Mononuclear cell (primary cell): ENCODE measurements around the gene MAMDC2. TPM values are rescaled to one million over a fixed set of nuclear protein-coding genes. Genes with fewer than 3 reads are reported as not detected.
"Not testable (repeated sequence)": the region's sequence is repeated elsewhere in the genome, so short reads cannot be mapped to it uniquely, and the experiment has no call there.

Experiments used
- H3K27me3 ChIP-seq: 2 replicates; pipeline ENCODE4 v1.6.0; 2011; ENCODE audit warnings: low read length, control low read depth; ENCODE audit not compliant: insufficient read depth
- H3K4me1 ChIP-seq: 2 replicates; pipeline ENCODE4 v1.5.1; 2011; ENCODE audit warnings: mild to moderate bottlenecking, low read length, control low read depth; ENCODE audit not compliant: insufficient read depth
- H3K4me3 ChIP-seq: 2 replicates; pipeline ENCODE4 v1.5.1; 2011; ENCODE audit warnings: mild to moderate bottlenecking, low read length, moderate library complexity
- H3K9me3 ChIP-seq: 2 replicates; pipeline ENCODE4 v1.5.1; 2011; ENCODE audit warnings: low read depth, mild to moderate bottlenecking, control low read depth, low read length
- total RNA-seq: library from RNA; depleted of rRNA; stranded (reverse); fragments of >200 nt; gene quantifications from one replicate; pipeline ENCODE4 v1.2.3, GENCODE V29; 2012

Gene MAMDC2
- total RNA-seq, 1 donor, result 0.10 TPM

- Histone ChIP-seq H3K4me3 (no peak overlapping the region), H3K4me1 (no peaks in the 10 kb centered on the region), H3K9me3 (no peaks in the 10 kb centered on the region), H3K27me3 (no peaks in the 10 kb centered on the region)
Measured at GRCh38 chr9:70020991-70021571, 22.6 kb upstream of the MAMDC2 start.

GRCh38 chr9:70028287-70028686 is 15.4 kb upstream of the MAMDC2 start:
- no peaks in the 10 kb centered on the region for H3K27me3 ChIP-seq
- H3K9me3 ChIP-seq, result no peaks in the 10 kb centered on the region
- H3K4me3 ChIP-seq, result no peak overlapping the region
- no peaks in the 10 kb centered on the region for H3K4me1 ChIP-seq

GRCh38 chr9:70030156-70030555 is 13.5 kb upstream of the MAMDC2 start:
- no peaks in the 10 kb centered on the region for H3K9me3 ChIP-seq
- no peak overlapping the region for H3K4me3 ChIP-seq
- H3K27me3 ChIP-seq, result no peaks in the 10 kb centered on the region
- H3K4me1 ChIP-seq, result no peaks in the 10 kb centered on the region

GRCh38 chr9:70031141-70031545 is 12.5 kb upstream of the MAMDC2 start:
- Histone ChIP-seq H3K27me3 (no peaks in the 10 kb centered on the region), H3K4me3 (no peak overlapping the region), H3K4me1 (no peaks in the 10 kb centered on the region), H3K9me3 (no peaks in the 10 kb centered on the region)

GRCh38 chr9:70034271-70034711 is 9.4 kb upstream of the MAMDC2 start:
- Histone ChIP-seq H3K4me3 (no peak overlapping the region), H3K27me3 (no peaks in the 10 kb centered on the region), H3K9me3 (peaks cover 5% of the 10 kb centered on the region), H3K4me1 (no peaks in the 10 kb centered on the region)

- Histone ChIP-seq H3K4me1 (no peaks in the 10 kb centered on the region), H3K4me3 (no peak overlapping the region), H3K27me3 (no peaks in the 10 kb centered on the region), H3K9me3 (peaks cover 5% of the 10 kb centered on the region)
Measured at GRCh38 chr9:70035691-70036090, 8.0 kb upstream of the MAMDC2 start.

GRCh38 chr9:70036641-70037040 is 7.0 kb upstream of the MAMDC2 start:
- H3K9me3 ChIP-seq, result peaks cover 5% of the 10 kb centered on the region
- H3K4me1 ChIP-seq, result no peaks in the 10 kb centered on the region
- H3K4me3 ChIP-seq, result no peak overlapping the region
- no peaks in the 10 kb centered on the region for H3K27me3 ChIP-seq

- H3K4me3 ChIP-seq, H3K27me3 ChIP-seq, H3K4me1 ChIP-seq, H3K9me3 ChIP-seq: not testable (repeated sequence)
Measured at GRCh38 chr9:70038171-70038621, 5.5 kb upstream of the MAMDC2 start.

- peaks cover 7% of the 10 kb centered on the region for H3K4me1 ChIP-seq
- peaks cover 19% of the 10 kb centered on the region for H3K27me3 ChIP-seq
- H3K4me3 ChIP-seq, result no peak overlapping the region
- H3K9me3 ChIP-seq, result peaks cover 5% of the 10 kb centered on the region
Measured at GRCh38 chr9:70040376-70040903, 3.2 kb upstream of the MAMDC2 start.

GRCh38 chr9:70042461-70043215 is 1.0 kb upstream of the MAMDC2 start:
- peaks cover 7% of the 10 kb centered on the region for H3K4me1 ChIP-seq
- no peak overlapping the region for H3K4me3 ChIP-seq
- H3K27me3 ChIP-seq, result peaks cover 21% of the 10 kb centered on the region
- peaks cover 5% of the 10 kb centered on the region for H3K9me3 ChIP-seq

GRCh38 chr9:70043285-70043684 is 363 bp upstream of the MAMDC2 start:
- H3K9me3 ChIP-seq, result peaks cover 2% of the 10 kb centered on the region
- H3K4me1 ChIP-seq, result peaks cover 7% of the 10 kb centered on the region
- no peak overlapping the region for H3K4me3 ChIP-seq
- peaks cover 21% of the 10 kb centered on the region for H3K27me3 ChIP-seq

GRCh38 chr9:70044490-70045307 is 1.1 kb downstream of the MAMDC2 start:
- Histone ChIP-seq H3K4me1 (peaks cover 7% of the 10 kb centered on the region), H3K4me3 (no peak overlapping the region), H3K9me3 (no peaks in the 10 kb centered on the region), H3K27me3 (peaks cover 21% of the 10 kb centered on the region)

- H3K9me3 ChIP-seq, result no peaks in the 10 kb centered on the region
- H3K27me3 ChIP-seq, result peaks cover 21% of the 10 kb centered on the region
- H3K4me3 ChIP-seq, result no peak overlapping the region
- peaks cover 7% of the 10 kb centered on the region for H3K4me1 ChIP-seq
Measured at GRCh38 chr9:70045452-70045851, 1.8 kb downstream of the MAMDC2 start.

- peaks cover 7% of the 10 kb centered on the region for H3K4me1 ChIP-seq
- H3K4me3 ChIP-seq, result no peak overlapping the region
- no peaks in the 10 kb centered on the region for H3K9me3 ChIP-seq
- H3K27me3 ChIP-seq, result peaks cover 21% of the 10 kb centered on the region
Measured at GRCh38 chr9:70046274-70047070, 2.8 kb downstream of the MAMDC2 start.
